Body of pancreas (tissue), 4 donors: Measurements from ENCODE around the gene TEKTIP1. TPM values are rescaled to one million over a fixed set of nuclear protein-coding genes. Genes with fewer than 3 reads are reported as not detected.

ENCODE experiments used
- ATAC-seq: fragments of 150-250 bp; one replicate; pipeline ENCODE4 v1.9.1; 2016
- DNase-seq, 4 donors: peaks; one replicate each; pipeline ENCODE4 v3.0.0-alpha.2; 2019
- H3K27ac ChIP-seq, 4 donors: fragments of 200-600 bp; sonication (generic); 1 replicate in 3 of 4; 2 replicates in 1 of 4; pipeline versions ENCODE4 v1.5.1 to v1.6.1; 2016 to 2019; ENCODE audit warnings: mild to moderate bottlenecking in 1 of 4, mixed read lengths in 1 of 4, moderate library complexity in 1 of 4
- H3K27me3 ChIP-seq, 2 donors: fragments of 200-600 bp; sonication (generic); one replicate each; pipeline ENCODE4 v1.6.0; 2016; ENCODE audit warnings: mild to moderate bottlenecking in 1 of 2
- H3K36me3 ChIP-seq, 2 donors: fragments of 200-600 bp; sonication (generic); replicated peaks in 1 of 2; 2 replicates each; pipeline ENCODE4 v1.5.1; 2016; ENCODE audit warnings: low read depth in 2 of 2; ENCODE audit not compliant: insufficient read depth in 1 of 2
- H3K4me1 ChIP-seq: fragments of 200-600 bp; sonication (generic); one replicate; pipeline ENCODE4 v1.6.0; 2016
- H3K4me3 ChIP-seq, 2 donors: fragments of 200-600 bp; sonication (generic); 1 replicate in 1 of 2; 2 replicates in 1 of 2; pipeline ENCODE4 v1.5.1; 2016 to 2019
- H3K9me3 ChIP-seq, 3 donors: fragments of 200-600 bp; sonication (generic); 1 replicate in 2 of 3; 2 replicates in 1 of 3; pipeline ENCODE4 v1.5.1; 2016
- CTCF ChIP-seq, 7 experiments: fragments of 450-650 bp in 4 of 7; fragments of 200-600 bp in 3 of 7; sonication (generic) in 3 of 7; IDR thresholded peaks; one replicate each; pipeline ENCODE4 v1.5.1; 2016 to 2019; ENCODE audit warnings: antibody characterized with exemption in 7 of 7
- POLR2A ChIP-seq, 3 donors: fragments of 450-650 bp; IDR thresholded peaks; one replicate each; pipeline ENCODE4 v1.6.1; 2016; ENCODE audit warnings: antibody characterized with exemption in 3 of 3, mild to moderate bottlenecking in 2 of 3
- WGBS, 2 donors: methylation state at CpG; one replicate each; pipeline ENCODE4 v1.1.5; 2017; 5-methylcytosine and 5-hydroxymethylcytosine counted together
- intact Hi-C: fragments of 100-400 bp; cut with DNase I; formaldehyde crosslinking; loops from one replicate; pipeline ENCODE4 v1.15.1; 2023
- total RNA-seq, 2 donors: library from RNA; depleted of rRNA; stranded (reverse); fragments of >200 nt; gene quantifications; one replicate each; pipeline ENCODE4 v1.1.0, GENCODE V29; 2016

TEKTIP1 gene
- total RNA-seq, 2 donors from 2014 or later, result 1.3 TPM; not detected in 1

GRCh38 chr19:3523361-3524077 lies 15.5 kb upstream of the TEKTIP1 start:
- no peak for DNase-seq
- 90 to 100% methylated on average over 10 to 18 of the region's 21 CpGs for WGBS, 2 donors

DNA sequence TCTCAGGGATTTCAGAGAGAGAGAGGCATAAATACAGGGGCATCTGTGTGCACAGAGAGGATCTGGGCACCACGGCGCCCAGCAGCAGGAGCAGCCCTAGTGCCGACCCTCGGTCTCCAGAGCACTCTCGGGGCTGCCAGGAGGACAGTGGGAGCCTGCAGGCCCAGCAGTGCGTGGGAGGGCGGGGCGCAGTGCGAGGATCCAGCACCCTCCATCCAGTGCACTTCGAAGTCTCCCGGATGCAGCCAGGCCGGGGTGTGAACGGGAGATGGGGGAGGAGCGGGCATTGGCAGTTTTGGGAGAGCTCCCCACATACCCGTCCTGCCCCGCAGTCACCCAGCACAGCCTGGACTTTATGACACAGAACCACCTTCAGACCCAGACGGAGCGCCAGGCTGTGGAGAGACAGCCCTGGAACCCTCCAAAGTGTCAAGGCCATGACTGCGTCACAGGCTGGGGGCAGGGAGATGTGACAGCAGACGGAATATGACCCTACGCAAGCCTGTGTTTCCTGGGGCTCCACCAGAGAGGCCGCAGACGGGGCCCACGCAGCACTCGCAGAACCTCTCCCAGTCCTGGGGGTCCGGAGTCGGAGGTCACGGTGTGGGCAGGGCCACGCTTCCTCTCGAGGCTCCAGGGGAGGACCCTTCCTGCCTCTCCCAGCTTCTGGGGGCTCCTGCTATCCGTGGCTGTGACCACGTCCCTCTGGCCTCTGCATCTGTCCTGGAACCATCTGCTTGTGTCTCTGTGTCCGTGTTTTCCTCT lies 14.7 kb upstream of the TEKTIP1 start:
- TF ChIP-seq CTCF (IDR thresholded peaks at IDR 0.05), result no peak
- TF ChIP-seq POLR2A (IDR thresholded peaks at IDR 0.05), result no peak
- DNase-seq, result no peak
- WGBS, 2 donors, result 92% methylated on average over 9 to 31 of the region's 33 CpGs
- no peaks in the 10 kb centered on the region for H3K27me3 ChIP-seq
- peaks cover 0 to 9% of the 10 kb centered on the region in 2 donors for H3K36me3 ChIP-seq
- H3K4me1 ChIP-seq, result no peaks in the 10 kb centered on the region
- H3K4me3 ChIP-seq, result no peak overlapping the region
- intact Hi-C loops, result no loop called here
- no peak for ATAC-seq
- H3K27ac ChIP-seq, result no peak overlapping the region
- H3K9me3 ChIP-seq, result no peaks in the 10 kb centered on the region

More at GRCh38 chr19:3523361-3524077, 15.5 kb upstream of the TEKTIP1 start:
- peaks cover 0 to 9% of the 10 kb centered on the region in 2 donors for H3K36me3 ChIP-seq
- no peak for TF ChIP-seq POLR2A (IDR thresholded peaks at IDR 0.05)
- TF ChIP-seq CTCF (IDR thresholded peaks at IDR 0.05), result no peak
- H3K4me3 ChIP-seq, result no peak overlapping the region
- no peaks in the 10 kb centered on the region for H3K27me3 ChIP-seq
- intact Hi-C loops, result no loop called here
- H3K4me1 ChIP-seq, result peaks cover 4% of the 10 kb centered on the region
- no peaks in the 10 kb centered on the region for H3K9me3 ChIP-seq
- ATAC-seq, result no peak
- H3K27ac ChIP-seq, result no peak overlapping the region

GRCh38 chr19:3524904-3525451 lies 14.0 kb upstream of the TEKTIP1 start:
- Histone ChIP-seq H3K36me3 (peaks cover 0 to 9% of the 10 kb centered on the region in 2 donors), H3K4me1 (no peaks in the 10 kb centered on the region), H3K9me3 (no peaks in the 10 kb centered on the region), H3K27me3 (no peaks in the 10 kb centered on the region), H3K27ac (no peak overlapping the region), H3K4me3 (no peak overlapping the region)
- DNase-seq (no peak), ATAC-seq (no peak)
- intact Hi-C loops, result no loop called here
- 92 to 95% methylated on average over 19 to 20 of the region's 20 CpGs for WGBS, 2 donors
- TF ChIP-seq POLR2A (IDR thresholded peaks at IDR 0.05), result no peak
- TF ChIP-seq CTCF (IDR thresholded peaks at IDR 0.05), result no peak

DNA sequence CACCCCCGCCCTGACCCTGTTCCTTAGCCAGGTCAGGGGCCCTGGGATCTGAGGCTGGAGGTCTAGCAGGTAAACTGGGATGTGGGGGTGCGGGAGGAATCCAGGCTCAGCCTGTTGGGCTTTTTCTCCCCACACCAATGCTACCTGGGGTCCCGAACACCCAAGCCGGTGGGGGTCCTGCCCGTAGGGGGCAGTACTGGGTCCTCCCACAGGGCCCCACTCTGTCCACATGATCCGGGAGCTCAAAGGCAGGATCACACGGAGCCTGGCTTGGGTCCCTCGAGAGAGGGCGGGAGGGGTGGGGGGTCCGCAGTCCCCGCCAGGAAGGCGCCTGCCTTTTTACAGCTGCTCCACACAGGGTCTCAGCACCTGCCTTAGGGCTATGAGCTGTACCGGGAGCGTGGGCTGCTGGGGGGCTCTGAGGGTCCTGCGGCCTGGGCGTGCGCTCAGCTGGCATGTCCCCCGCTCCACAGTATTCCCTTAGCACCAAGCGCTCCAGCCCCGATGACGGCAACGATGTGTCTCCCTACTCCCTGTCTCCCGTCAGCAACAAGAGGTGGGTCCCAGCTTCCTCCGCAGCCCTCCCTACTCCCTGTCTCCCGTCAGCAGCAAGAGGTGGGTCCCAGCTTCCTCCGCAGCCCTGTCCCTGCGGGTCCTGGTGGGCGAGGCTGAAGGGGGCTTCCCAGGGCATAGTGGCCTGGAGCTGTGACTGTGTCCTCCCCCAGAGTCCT lies 12.3 kb upstream of the TEKTIP1 start:
- ATAC-seq (no peak), DNase-seq (no peak)
- intact Hi-C loops, result no loop called here
- Histone ChIP-seq H3K4me1 (no peaks in the 10 kb centered on the region), H3K9me3 (no peaks in the 10 kb centered on the region), H3K36me3 (peaks cover 0 to 13% of the 10 kb centered on the region in 2 donors), H3K27ac (no peak overlapping the region), H3K4me3 (no peak overlapping the region), H3K27me3 (no peaks in the 10 kb centered on the region)
- TF ChIP-seq CTCF (IDR thresholded peaks at IDR 0.05) (no peak), POLR2A (IDR thresholded peaks at IDR 0.05) (no peak)
- 90 to 99% methylated on average over 12 to 21 of the region's 28 CpGs for whole genome bisulfite sequencing, 2 donors
